Measurements from ENCODE around the gene RTN4RL2. TPM values are rescaled to one million over a fixed set of nuclear protein-coding genes. Genes with fewer than 3 reads are reported as not detected.

The RTN4RL2 gene
- total and polyA plus RNA-seq, 2 donors (not counting 3 experiments of a cell fraction or from before 2014, with no cell fraction given) = 0.35 to 1.3 TPM

DNA sequence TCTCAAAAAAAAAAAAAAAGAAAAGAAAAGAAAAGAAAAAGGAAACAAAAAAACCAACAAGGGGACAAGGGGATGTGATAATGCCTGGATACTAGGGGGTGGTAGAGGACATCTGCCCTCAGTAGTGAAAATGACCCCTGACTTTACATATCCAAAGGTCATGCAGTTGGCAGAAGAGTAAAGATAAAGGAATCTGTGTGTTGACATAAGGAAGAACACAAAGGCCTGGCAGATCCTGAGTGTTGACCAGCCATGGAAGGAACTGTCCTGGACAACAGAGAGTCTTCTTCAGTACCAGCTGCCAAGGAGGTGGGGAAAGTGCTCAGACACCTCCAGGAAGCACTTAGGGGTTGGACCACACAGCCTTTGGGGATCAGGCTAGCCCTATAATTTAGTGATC lies 42.5 kb downstream of the RTN4RL2 start:
- ChIA-PET POLR2A (no interaction called here), CTCF (interaction anchor here (0.7 to 8.2 kb wide), 2 partner anchors 9 to 213 kb away, joined by 3 to 95 read pairs; no protein-coding TSS in a partner anchor)

DNA sequence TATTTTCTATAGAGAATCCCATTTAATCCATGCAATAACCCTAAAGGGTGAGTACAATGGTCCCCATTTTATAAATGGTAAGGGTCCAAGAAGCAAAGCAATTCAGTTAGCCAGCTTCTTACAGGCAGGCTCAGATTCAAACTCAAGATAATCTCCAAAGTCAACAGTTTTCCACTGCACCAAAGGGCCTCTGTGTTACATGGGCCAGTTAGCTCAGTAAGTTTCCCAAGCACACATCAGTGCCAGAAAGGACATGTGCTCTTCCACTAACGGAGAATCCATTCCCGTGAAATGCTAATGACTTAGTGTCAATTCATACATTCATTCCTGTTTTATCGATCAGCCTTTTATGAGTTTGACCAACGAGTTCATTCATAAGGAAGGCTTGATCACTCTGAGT lies 44.2 kb downstream of the RTN4RL2 start:
- H3K9ac ChIP-seq (replicated peaks; ENCODE audit: extremely low read depth, insufficient read depth, low read length) = no peak overlapping the region
- H3K4me1 ChIP-seq (ENCODE audit: control insufficient read depth, extremely low read depth, insufficient read depth, low read length) = peaks cover 5% of the 10 kb centered on the region
- POLR2A ChIA-PET = interaction anchor here (0.6 kb wide), 1 partner anchor 18 kb away, joined by 3 read pairs; no protein-coding TSS in a partner anchor
- H3K4me3 ChIP-seq (replicated peaks in 1 of 3; ENCODE audit: insufficient read depth in 1 of 3, low read depth in 1 of 3, low read length in 3 of 3) = no peak overlapping the region
- intact Hi-C loops (cut with micrococcal nuclease) (no loop called here), dilution Hi-C loops (cut with MboI; ENCODE audit: extremely low pct_ligation_motif_present, low sequenced_read_pairs) (no loop called here)
- DNase-seq (ENCODE audit: low read depth, low spot score) (no peak), FAIRE-seq (no peak)
- no peaks in the 10 kb centered on the region for H3K9me1 ChIP-seq (replicated peaks; ENCODE audit: control insufficient read depth, extremely low read depth, insufficient read depth, low read length)
- BruUV-seq (replicated peaks) = no TSS peak
- no peaks in the 10 kb centered on the region for H3K9me3 ChIP-seq (replicated peaks; ENCODE audit: control insufficient read depth, insufficient read depth, low read length)
- CTCF ChIA-PET = interaction anchor here (1.1 to 8.2 kb wide), 3 partner anchors 11 to 33 kb away, joined by 3 to 95 read pairs (median 6); partner anchors contain the start of gene SMTNL1
- no peaks in the 10 kb centered on the region for H3K36me3 ChIP-seq (ENCODE audit: control insufficient read depth in 2 of 2, extremely low read depth in 1 of 2, insufficient read depth in 2 of 2, low read length in 2 of 2)
- H4K20me1 ChIP-seq (replicated peaks; ENCODE audit: control insufficient read depth, extremely low read depth, insufficient read depth, low read length) = no peaks in the 10 kb centered on the region
- H3K4me2 ChIP-seq (ENCODE audit: insufficient read depth, low read length) = no peak overlapping the region
- no peak overlapping the region for H3K27ac ChIP-seq (ENCODE audit: insufficient read depth, low read depth, low read length)
- H3K27me3 ChIP-seq (ENCODE audit: control insufficient read depth in 2 of 2, insufficient read depth in 2 of 2, low read length in 2 of 2) = no peaks in the 10 kb centered on the region
- TF ChIP-seq POLR2A (IDR thresholded peaks at IDR 0.05; ENCODE audit: low read depth, low read length) (no peak), FOS (IDR thresholded peaks at IDR 0.05; ENCODE audit: borderline replicate concordance, insufficient read depth, low read length) (no peak), GATA2 (IDR thresholded peaks at IDR 0.05; ENCODE audit: insufficient read depth, insufficient read length, low read depth, low read length) (no peak), MYC (IDR thresholded peaks at IDR 0.05; ENCODE audit: low read depth, low read length) (no peak), POLR2AphosphoS5 (IDR thresholded peaks at IDR 0.05; ENCODE audit: insufficient read depth, low read depth, low read length) (no peak), JUN (IDR thresholded peaks at IDR 0.05; ENCODE audit: borderline replicate concordance, insufficient read depth, insufficient read length, low read depth) (no peak)
- TF ChIP-seq, protein P1, sequence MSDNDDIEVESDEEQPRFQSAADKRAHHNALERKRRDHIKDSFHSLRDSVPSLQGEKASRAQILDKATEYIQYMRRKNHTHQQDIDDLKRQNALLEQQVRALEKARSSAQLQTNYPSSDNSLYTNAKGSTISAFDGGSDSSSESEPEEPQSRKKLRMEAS (IDR thresholded peaks at IDR 0.05; ENCODE audit: insufficient read depth, insufficient read length) = no peak
- TF ChIP-seq, protein P2, sequence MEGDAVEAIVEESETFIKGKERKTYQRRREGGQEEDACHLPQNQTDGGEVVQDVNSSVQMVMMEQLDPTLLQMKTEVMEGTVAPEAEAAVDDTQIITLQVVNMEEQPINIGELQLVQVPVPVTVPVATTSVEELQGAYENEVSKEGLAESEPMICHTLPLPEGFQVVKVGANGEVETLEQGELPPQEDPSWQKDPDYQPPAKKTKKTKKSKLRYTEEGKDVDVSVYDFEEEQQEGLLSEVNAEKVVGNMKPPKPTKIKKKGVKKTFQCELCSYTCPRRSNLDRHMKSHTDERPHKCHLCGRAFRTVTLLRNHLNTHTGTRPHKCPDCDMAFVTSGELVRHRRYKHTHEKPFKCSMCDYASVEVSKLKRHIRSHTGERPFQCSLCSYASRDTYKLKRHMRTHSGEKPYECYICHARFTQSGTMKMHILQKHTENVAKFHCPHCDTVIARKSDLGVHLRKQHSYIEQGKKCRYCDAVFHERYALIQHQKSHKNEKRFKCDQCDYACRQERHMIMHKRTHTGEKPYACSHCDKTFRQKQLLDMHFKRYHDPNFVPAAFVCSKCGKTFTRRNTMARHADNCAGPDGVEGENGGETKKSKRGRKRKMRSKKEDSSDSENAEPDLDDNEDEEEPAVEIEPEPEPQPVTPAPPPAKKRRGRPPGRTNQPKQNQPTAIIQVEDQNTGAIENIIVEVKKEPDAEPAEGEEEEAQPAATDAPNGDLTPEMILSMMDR (IDR thresholded peaks at IDR 0.05; ENCODE audit: extremely low read depth in 1 of 2, insufficient read depth in 1 of 2, low read depth in 1 of 2, low read length in 2 of 2) = no peak
- no peaks in the 10 kb centered on the region for H3K79me2 ChIP-seq (ENCODE audit: control insufficient read depth, insufficient read depth, low read length)
- no peak overlapping the region for H2AFZ ChIP-seq (ENCODE audit: low read depth, low read length)

More for the DNA sequence above, 42.5 kb downstream of the RTN4RL2 start:
- Histone ChIP-seq H3K9me1 (replicated peaks; ENCODE audit: control insufficient read depth, extremely low read depth, insufficient read depth, low read length) (no peaks in the 10 kb centered on the region), H4K20me1 (replicated peaks; ENCODE audit: control insufficient read depth, extremely low read depth, insufficient read depth, low read length) (no peaks in the 10 kb centered on the region), H3K4me1 (ENCODE audit: control insufficient read depth, extremely low read depth, insufficient read depth, low read length) (peaks cover 7% of the 10 kb centered on the region), H3K79me2 (ENCODE audit: control insufficient read depth, insufficient read depth, low read length) (no peaks in the 10 kb centered on the region), H2AFZ (ENCODE audit: low read depth, low read length) (no peak overlapping the region), H3K36me3 (ENCODE audit: control insufficient read depth in 2 of 2, extremely low read depth in 1 of 2, insufficient read depth in 2 of 2, low read length in 2 of 2) (no peaks in the 10 kb centered on the region), H3K27ac (ENCODE audit: insufficient read depth, low read depth, low read length) (no peak overlapping the region), H3K9me3 (replicated peaks; ENCODE audit: control insufficient read depth, insufficient read depth, low read length) (no peaks in the 10 kb centered on the region), H3K9ac (replicated peaks; ENCODE audit: extremely low read depth, insufficient read depth, low read length) (no peak overlapping the region), H3K27me3 (ENCODE audit: control insufficient read depth in 2 of 2, insufficient read depth in 2 of 2, low read length in 2 of 2) (no peaks in the 10 kb centered on the region), H3K4me2 (ENCODE audit: insufficient read depth, low read length) (no peak overlapping the region), H3K4me3 (replicated peaks in 1 of 3; ENCODE audit: insufficient read depth in 1 of 3, low read depth in 1 of 3, low read length in 3 of 3) (no peak overlapping the region)
- DNase-seq (ENCODE audit: low read depth, low spot score) (no peak), FAIRE-seq (no peak)
- intact Hi-C loops (cut with micrococcal nuclease) (no loop called here), dilution Hi-C loops (cut with MboI; ENCODE audit: extremely low pct_ligation_motif_present, low sequenced_read_pairs) (no loop called here)
- no peak for TF ChIP-seq JUN (IDR thresholded peaks at IDR 0.05; ENCODE audit: borderline replicate concordance, insufficient read depth, insufficient read length, low read depth)
- TF ChIP-seq POLR2AphosphoS5 (IDR thresholded peaks at IDR 0.05; ENCODE audit: insufficient read depth, low read depth, low read length) = no peak
- TF ChIP-seq EZH2 (IDR thresholded peaks at IDR 0.05; ENCODE audit: borderline replicate concordance, low read depth, low read length, severe bottlenecking) = no peak
- no peak for TF ChIP-seq POLR2A (IDR thresholded peaks at IDR 0.05; ENCODE audit: low read depth, low read length)
- no peak for TF ChIP-seq FOS (IDR thresholded peaks at IDR 0.05; ENCODE audit: borderline replicate concordance, insufficient read depth, low read length)
- no TSS peak for BruUV-seq (replicated peaks)

Measured in endothelial cell of umbilical vein (primary cell).